GM12891 (cell line): Measurements from ENCODE around the gene HOXA10.

Experiments
- DNase-seq: peaks from one replicate; pipeline ENCODE4 v3.0.0; 2011; ENCODE audit warnings: low spot score; ENCODE audit not compliant: insufficient read length
- FAIRE-seq: peaks from 2 replicates; lab custom pipeline; 2011; peaks lifted over from hg19 to GRCh38; lab: Jason Lieb, UNC
- PAX5 ChIP-seq: IDR thresholded peaks from 2 replicates; pipeline ENCODE4 v1.6.1; 2011; ENCODE audit warnings: low read length, moderate library complexity, mild to moderate bottlenecking; ENCODE audit not compliant: insufficient read depth, severe bottlenecking
- POLR2A ChIP-seq: IDR thresholded peaks from 2 replicates; pipeline ENCODE4 v1.6.1; 2011; ENCODE audit warnings: low read depth, low read length, control low read depth
- POLR2AphosphoS5 ChIP-seq: IDR thresholded peaks from 2 replicates; pipeline ENCODE4 v1.6.1; 2011; ENCODE audit warnings: low read depth, low read length, control low read depth
- POU2F2 ChIP-seq: IDR thresholded peaks from 2 replicates; pipeline ENCODE4 v1.6.1; 2011; ENCODE audit warnings: low read depth, mild to moderate bottlenecking, control low read depth, low read length, moderate library complexity
- SPI1 ChIP-seq: IDR thresholded peaks from 2 replicates; pipeline ENCODE4 v1.6.1; 2011; ENCODE audit warnings: low read depth, low read length, control low read depth
- TAF1 ChIP-seq: IDR thresholded peaks from 2 replicates; pipeline ENCODE4 v1.6.1; 2011; ENCODE audit warnings: low read depth, low read length, control low read depth

The HOXA10 gene

DNA sequence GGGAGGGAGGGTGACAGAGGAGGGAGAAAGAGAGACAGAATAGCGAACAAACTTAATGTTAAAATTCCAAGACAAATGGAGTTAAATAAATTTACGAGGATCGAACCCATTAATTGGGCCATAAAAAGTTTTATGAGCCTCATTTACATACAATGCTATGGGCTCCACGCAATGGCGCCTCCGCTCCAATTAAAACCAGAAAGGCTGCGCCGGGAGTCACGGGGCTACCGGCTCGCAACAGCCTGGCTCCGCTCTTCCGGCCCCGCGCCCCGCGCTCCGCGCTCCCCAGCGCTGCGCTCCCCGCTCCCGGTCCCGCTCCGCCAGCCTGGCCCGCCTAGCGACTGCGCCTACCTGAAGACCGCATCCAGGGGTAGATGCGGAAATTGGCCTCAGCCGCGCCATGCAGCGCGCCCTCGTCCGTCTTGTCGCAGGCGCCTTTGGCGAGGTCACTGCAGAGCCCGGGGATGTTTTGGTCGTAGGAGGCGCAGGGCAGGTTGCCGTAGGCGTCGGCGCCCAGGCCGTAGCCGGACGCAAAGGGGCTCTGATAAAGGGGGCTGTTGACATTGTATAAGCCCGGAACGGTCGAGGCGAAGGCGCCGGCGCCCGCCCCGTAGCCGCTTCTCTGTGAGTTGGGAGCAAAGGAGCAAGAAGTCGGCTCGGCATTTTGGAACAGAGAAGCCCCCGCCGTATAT lies 18.2 kb downstream of the HOXA10 start:
- no peak for TF ChIP-seq POU2F2
- no peak for TF ChIP-seq POLR2AphosphoS5
- no peak for TF ChIP-seq TAF1
- TF ChIP-seq POLR2A = no peak
- no peak for TF ChIP-seq PAX5
- no peak for TF ChIP-seq SPI1
- FAIRE-seq (no peak), DNase-seq (no peak)

DNA sequence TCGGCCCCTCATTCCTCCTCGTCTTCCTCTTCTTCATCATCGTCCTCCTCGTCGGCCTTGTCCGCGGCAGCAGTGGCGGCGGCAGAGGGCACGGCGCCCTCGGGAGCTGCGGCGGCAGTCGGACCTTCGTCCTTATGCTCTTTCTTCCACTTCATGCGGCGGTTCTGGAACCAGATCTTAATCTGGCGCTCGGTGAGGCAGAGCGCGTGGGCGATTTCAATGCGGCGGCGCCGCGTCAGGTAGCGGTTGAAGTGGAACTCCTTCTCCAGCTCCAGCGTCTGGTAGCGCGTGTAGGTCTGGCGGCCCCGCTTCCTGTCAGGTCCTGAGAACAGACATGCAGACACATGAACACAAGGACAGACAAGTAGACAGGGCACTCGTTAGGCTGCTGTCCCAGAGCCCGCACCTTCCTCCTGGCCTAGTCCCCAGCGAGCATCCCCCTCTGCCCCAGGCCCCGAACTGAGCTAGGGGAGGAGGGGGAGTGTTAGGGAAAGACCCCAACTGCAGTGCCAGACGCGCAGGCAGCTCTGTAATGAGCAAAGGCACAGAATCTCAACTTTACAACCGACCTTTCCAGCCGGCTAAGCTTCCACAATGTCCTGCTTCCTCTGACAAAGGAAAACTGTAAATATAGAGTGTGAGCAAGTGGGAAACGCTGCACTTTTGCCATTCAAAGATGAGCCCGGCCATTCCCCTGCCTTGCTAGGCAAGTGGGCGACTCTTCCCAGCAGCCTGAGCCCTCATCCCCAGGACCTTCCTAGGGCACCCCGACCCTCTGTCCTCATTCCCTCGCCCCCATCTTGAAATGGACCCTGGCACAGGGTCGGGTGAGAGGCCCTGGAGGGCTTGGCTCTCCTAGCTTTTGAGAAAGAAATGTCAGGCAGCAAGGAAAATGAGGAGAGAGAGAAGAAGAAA lies 19.0 kb downstream of the HOXA10 start:
- DNase-seq = no peak
- TF ChIP-seq TAF1 = no peak
- TF ChIP-seq SPI1 = no peak
- no peak for TF ChIP-seq POLR2A
- no peak for FAIRE-seq

DNA sequence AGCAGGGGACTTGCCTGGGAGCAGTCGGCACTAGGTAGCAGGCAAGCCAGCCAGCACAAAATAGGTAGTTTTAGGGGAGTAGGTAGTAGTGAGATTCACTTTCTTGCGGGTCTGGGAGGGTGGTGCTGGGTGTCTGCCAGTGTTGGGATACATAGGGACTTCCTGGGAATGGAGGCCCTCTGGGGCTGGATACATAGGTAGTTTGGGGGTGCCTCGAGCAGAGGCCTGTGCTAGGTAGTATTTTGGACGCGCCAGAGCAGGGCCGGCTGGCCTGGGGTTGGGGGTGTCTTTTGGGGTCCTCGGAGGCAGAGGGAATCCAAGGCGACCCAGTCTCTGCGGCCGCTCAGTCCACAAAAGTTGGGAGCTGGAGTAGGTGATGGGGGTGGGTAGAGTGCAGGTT lies 19.8 kb downstream of the HOXA10 start:
- TF ChIP-seq PAX5 (no peak), SPI1 (no peak), POLR2A (no peak), POU2F2 (no peak), TAF1 (no peak), POLR2AphosphoS5 (no peak)
- no peak for FAIRE-seq
- DNase-seq = no peak

DNA sequence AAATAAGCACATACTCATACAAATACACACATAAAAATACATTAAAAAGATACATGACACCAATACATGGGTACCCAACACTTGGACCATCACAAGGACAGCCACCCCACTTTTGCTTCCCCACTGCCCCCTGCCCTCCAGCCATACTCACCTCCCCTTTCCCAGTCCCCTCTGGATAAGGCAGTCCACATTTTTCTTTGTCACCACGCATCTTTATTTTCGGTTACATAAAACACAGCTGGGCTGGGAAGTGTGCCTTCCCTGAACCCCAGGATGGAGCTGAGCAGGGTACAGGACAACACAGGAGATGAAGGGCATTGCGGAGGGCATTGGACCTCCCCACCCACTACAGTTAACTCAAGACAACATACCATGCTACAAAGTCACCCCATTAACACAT lies 20.6 kb downstream of the HOXA10 start:
- TF ChIP-seq TAF1 (no peak), SPI1 (no peak)
- no peak for FAIRE-seq
- DNase-seq = no peak

DNA sequence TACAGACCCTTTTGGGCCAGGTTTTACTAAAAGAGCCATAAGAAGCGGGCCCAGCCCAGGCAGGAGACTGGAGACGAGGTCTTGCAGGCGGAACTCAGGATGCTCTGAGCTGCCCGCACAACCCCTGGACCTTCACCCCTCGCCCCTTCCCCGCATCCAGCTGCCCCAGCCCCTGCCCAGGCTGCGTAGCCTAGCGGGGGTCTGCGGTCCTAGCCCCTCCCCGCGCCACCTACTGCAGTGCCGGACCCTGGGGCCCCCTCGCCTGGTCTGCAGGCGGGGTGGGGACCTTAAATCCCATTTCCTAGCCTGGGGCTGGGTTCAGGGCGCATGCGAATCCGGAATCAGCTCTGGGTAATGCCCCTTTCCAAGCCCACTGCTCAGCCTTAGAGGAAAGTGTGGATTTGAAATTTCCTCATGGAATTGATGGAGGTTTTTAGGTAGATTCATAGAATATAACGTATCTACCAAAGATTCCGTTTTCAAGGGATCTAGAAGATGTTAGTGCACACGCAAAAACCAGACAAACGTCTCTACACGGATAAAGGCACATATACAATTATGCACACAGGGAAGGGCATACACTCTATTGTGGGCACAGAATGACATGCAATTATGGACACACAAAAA lies 21.2 kb downstream of the HOXA10 start:
- TF ChIP-seq POLR2A (no peak), POLR2AphosphoS5 (no peak), SPI1 (no peak), TAF1 (no peak), PAX5 (no peak), POU2F2 (no peak)
- no peak for FAIRE-seq
- DNase-seq = no peak

DNA sequence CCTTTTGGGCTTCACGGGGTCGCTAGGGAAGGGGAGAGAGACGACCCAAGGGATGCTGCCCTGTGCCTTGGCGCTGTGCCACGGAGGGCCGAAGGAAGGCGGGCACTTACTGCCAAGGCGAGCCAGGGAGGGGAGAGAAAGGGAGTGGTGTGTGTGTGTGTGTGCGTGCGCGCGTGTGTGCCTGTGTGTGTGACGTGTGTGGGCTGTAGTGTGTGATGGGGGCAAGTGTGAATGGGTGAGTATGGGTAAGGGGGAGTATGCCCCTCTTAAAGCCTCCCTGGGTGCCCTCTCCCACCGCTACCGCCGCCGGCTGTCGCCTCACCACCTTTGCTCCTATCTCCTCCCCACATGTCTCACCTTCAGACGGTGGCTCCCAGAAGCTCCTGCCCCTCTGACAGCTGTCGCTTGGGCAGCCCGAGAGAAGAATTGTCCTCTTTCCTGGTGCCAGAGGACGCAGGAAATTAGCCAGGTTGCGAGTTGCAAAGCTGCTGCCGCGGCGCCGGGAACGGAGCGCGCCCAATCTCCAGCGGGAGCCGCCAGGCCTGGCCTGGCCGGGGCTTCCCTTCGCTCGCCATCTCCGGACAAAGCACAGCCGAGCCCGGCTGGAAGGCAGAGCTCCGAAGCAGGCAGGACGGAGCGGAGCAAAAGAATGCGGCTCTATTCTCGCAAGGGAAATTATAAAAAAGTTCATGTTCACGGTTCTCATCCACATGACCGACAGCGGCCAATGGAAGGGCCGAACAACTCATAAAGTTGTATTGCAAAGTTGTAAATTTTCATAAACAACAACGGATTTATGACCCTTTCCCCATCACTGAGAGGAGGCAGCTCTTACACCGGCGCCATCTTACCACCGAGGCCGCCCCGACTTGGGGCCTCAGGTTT lies 21.9 kb downstream of the HOXA10 start, which contains the start of gene HOXA3:
Gene HOXA3 (minus strand): TSS at position 653 of the 885 bp plus-strand sequence. CDS start 41,943 bp downstream, outside the sequence.
- DNase-seq (no peak), FAIRE-seq (no peak)
- TF ChIP-seq TAF1 (no peak), POLR2AphosphoS5 (no peak), PAX5 (no peak), POLR2A (no peak), SPI1 (no peak), POU2F2 (no peak)

DNA sequence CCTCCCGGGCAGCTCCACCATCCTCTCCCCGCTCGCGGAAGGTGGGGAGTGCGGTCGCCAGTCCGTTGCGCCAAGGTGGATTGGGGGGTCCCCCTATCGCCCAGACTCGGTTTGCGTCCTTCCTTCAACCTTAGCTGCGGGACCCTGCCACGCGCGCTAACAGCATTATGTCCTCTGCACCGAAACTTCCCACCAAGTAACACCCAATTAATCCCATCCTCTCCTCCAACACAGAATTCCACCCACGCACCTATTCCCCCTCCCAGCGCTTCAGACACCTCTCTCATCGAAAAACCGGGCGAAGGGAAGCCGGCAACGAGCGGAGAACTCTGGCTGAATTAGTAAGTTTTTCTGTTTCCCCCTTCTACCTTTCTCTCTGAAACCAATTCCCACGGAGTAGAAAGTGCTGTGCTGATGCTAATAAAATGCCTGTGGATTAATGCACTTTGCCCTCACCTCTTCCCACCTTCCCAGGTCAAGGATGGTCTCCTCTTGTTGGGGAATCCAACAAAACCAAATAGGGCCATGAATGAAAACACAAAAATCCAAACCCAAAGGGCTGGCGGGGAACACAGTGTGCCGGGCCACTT lies 22.7 kb downstream of the HOXA10 start:
- FAIRE-seq (no peak), DNase-seq (no peak)
- TF ChIP-seq TAF1 = no peak
- TF ChIP-seq SPI1 = no peak
- TF ChIP-seq PAX5 = no peak
- TF ChIP-seq POLR2A = no peak
- no peak for TF ChIP-seq POU2F2
- TF ChIP-seq POLR2AphosphoS5 = no peak

DNA sequence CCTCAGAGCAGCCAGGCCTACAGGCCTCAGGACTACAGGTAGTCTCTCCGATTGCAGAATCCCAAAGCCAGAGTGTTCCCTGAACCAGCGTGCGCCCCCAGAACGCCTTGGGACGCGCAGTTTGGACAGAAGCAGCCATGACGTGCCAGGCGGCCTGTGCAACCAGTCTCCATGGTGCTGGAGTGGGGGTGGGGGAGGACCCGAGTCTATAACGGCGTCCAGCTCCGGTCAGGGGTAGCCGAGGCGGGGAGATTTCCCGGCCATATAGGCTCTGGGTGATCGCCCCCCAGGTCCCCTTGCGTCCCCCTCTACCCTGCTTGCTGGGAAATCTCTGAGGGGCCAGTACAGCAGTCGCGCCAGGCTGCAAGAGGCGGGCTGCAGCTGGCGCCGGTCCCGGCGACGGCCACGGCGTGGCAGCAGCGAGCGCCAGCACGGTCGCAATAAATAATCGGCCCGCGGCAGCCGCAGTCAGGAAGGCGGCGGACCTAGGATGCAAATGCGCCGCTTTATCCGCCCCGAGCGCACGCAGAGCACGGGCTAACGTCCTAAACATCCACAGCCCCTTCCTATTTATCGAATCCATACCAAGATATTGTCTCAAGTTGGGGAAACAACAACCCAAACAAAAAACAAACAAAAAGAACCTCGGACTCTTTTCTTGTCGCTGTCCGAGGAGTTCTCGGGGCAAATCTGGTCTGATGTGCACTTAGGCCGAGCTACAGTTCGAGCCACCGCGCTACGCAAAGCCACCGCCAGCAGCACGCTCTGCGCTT lies 23.4 kb downstream of the HOXA10 start:
- peak; percentile 88 for FAIRE-seq

More for the DNA sequence above, 23.4 kb downstream of the HOXA10 start:
- DNase-seq = peak; percentile 86
- TF ChIP-seq SPI1 (no peak), POU2F2 (peak; percentile 59; the same call in 1 of the 2 replicates), POLR2AphosphoS5 (no peak)
